ENCODE data around the gene MERTK. TPM values are rescaled to one million over a fixed set of nuclear protein-coding genes. Genes with fewer than 3 reads are reported as not detected.
A peak's percentile ranks its signal among the peaks of the same experiment; 100 is the strongest.

The MERTK gene
- total RNA-seq, 1 donor from 2014 or later: 3.2 TPM

DNA sequence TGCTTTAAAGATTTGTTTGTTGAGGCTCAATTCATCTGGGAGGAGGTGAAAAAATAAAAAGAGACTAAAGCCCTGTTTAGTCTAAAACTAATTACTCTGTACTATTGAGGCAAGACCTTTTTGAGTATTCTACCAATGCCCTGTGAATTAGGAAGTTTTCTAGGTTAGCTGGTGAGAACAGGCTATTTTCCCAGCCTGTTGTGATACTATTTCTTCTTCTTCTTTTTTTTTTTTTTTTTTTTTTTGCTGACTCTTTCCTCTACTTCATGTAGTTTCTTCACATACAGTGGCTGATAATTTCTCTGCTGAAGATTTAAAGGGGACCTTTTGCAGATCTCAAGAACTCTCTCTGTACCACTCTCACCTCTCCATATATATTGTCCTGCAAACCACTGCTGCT lies 147.8 kb downstream of the MERTK start:
- peaks cover 19% of the 10 kb centered on the region for H3K9me3 Mint-ChIP-seq (ENCODE audit: low read depth)
- H3K4me1 Mint-ChIP-seq (ENCODE audit: low read depth): no peaks in the 10 kb centered on the region
- TF ChIP-seq, protein P1, sequence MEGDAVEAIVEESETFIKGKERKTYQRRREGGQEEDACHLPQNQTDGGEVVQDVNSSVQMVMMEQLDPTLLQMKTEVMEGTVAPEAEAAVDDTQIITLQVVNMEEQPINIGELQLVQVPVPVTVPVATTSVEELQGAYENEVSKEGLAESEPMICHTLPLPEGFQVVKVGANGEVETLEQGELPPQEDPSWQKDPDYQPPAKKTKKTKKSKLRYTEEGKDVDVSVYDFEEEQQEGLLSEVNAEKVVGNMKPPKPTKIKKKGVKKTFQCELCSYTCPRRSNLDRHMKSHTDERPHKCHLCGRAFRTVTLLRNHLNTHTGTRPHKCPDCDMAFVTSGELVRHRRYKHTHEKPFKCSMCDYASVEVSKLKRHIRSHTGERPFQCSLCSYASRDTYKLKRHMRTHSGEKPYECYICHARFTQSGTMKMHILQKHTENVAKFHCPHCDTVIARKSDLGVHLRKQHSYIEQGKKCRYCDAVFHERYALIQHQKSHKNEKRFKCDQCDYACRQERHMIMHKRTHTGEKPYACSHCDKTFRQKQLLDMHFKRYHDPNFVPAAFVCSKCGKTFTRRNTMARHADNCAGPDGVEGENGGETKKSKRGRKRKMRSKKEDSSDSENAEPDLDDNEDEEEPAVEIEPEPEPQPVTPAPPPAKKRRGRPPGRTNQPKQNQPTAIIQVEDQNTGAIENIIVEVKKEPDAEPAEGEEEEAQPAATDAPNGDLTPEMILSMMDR (IDR thresholded peaks at IDR 0.05): no peak
- H3K36me3 Mint-ChIP-seq (ENCODE audit: low read depth): peaks cover 9% of the 10 kb centered on the region
- no peak for DNase-seq (ENCODE audit: low spot score)
- peaks cover 2% of the 10 kb centered on the region for H3K27me3 Mint-ChIP-seq (ENCODE audit: low read depth)
- H3K4me3 Mint-ChIP-seq (ENCODE audit: unreplicated experiment): no peak overlapping the region
- H3K27ac Mint-ChIP-seq (ENCODE audit: unreplicated experiment): no peak overlapping the region

DNA sequence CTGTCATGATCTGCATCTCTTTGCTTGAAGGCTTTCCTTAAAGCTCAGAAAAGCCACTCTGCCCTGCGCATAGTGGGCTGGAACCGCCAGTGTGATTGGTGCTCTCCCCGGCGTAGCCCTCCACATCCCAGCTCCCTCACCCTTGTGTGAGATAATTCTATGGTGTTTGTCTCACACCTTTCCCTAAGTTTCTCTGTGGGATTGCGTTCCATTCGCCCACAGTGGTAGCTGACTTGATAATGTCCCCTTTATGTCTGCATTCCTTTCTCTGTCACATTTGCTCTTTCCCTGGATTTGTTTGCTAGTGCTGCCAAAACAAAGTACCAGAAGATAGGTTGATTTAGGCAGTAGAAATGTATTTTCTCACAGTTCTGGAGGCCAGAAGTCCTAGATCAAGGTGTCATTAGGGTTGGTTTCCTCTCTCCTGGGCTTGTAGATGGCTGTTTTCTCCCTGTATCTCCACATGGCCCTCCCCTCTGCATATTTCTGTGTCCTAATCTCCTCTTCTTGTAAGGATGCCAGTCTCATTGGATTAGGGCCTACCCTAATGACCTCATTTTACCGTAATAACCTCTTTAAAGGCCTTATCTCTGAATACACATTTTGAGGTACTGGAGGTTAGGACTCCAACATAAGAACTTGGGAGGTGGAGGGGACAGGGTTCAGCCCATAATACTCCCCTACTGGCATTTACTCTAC lies 149.3 kb downstream of the MERTK start:
- no peak for DNase-seq (ENCODE audit: low spot score)
- Mint-ChIP-seq H3K9me3 (ENCODE audit: low read depth) (peaks cover 19% of the 10 kb centered on the region), H3K4me1 (ENCODE audit: low read depth) (no peaks in the 10 kb centered on the region), H3K27me3 (ENCODE audit: low read depth) (peaks cover 2% of the 10 kb centered on the region), H3K36me3 (ENCODE audit: low read depth) (peaks cover 9% of the 10 kb centered on the region), H3K27ac (ENCODE audit: unreplicated experiment) (no peak overlapping the region), H3K4me3 (ENCODE audit: unreplicated experiment) (no peak overlapping the region)
- TF ChIP-seq, protein P1 (IDR thresholded peaks at IDR 0.05): no peak

DNA sequence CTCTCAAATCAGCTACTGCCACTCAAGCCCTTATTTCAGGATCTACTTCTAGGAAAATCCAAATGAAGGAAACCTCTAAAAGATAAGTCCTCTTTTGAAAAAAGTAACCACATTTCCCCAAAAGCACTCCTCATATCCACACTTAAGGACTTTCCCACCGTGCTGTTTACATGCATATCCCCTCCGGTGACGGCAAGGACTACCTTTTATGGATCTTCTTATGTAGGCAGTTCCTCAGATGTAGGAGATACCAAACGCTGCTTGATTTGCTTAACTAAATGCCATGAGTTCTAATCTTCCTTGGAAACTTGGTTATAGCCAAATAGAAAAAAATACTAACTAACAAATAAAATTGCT lies 149.8 kb downstream of the MERTK start:
- H3K4me1 Mint-ChIP-seq (ENCODE audit: low read depth): no peaks in the 10 kb centered on the region
- TF ChIP-seq, protein P1 (IDR thresholded peaks at IDR 0.05): no peak
- peaks cover 19% of the 10 kb centered on the region for H3K9me3 Mint-ChIP-seq (ENCODE audit: low read depth)
- peaks cover 9% of the 10 kb centered on the region for H3K36me3 Mint-ChIP-seq (ENCODE audit: low read depth)
- H3K27ac Mint-ChIP-seq (ENCODE audit: unreplicated experiment): no peak overlapping the region
- peaks cover 2% of the 10 kb centered on the region for H3K27me3 Mint-ChIP-seq (ENCODE audit: low read depth)
- no peak overlapping the region for H3K4me3 Mint-ChIP-seq (ENCODE audit: unreplicated experiment)
- DNase-seq (ENCODE audit: low spot score): no peak

DNA sequence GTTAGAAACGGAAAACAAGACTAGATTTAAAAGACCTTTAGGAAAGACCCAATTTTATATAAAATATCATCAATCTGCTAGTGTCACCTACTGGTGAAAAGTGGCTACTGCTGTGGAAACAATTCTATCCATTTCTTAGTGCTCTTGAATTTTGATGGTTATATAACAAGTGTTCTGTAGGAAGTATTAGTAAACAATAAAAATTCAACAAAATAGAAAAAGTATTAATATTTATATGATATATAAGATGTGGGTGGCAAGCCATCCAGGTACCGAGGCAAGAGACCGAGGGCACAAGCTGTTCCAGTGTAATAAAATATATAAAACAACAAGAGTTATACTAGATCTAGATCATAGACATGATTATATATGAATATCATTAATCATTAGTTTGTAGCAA lies 150.5 kb downstream of the MERTK start:
- peaks cover 6% of the 10 kb centered on the region for H3K4me1 Mint-ChIP-seq (ENCODE audit: low read depth)
- H3K27me3 Mint-ChIP-seq (ENCODE audit: low read depth): no peaks in the 10 kb centered on the region
- H3K36me3 Mint-ChIP-seq (ENCODE audit: low read depth): peaks cover 9% of the 10 kb centered on the region
- H3K4me3 Mint-ChIP-seq (ENCODE audit: unreplicated experiment): no peak overlapping the region
- peaks cover 19% of the 10 kb centered on the region for H3K9me3 Mint-ChIP-seq (ENCODE audit: low read depth)
- H3K27ac Mint-ChIP-seq (ENCODE audit: unreplicated experiment): no peak overlapping the region
- DNase-seq (ENCODE audit: low spot score): no peak
- TF ChIP-seq, protein P1 (IDR thresholded peaks at IDR 0.05): peak; percentile 94

DNA sequence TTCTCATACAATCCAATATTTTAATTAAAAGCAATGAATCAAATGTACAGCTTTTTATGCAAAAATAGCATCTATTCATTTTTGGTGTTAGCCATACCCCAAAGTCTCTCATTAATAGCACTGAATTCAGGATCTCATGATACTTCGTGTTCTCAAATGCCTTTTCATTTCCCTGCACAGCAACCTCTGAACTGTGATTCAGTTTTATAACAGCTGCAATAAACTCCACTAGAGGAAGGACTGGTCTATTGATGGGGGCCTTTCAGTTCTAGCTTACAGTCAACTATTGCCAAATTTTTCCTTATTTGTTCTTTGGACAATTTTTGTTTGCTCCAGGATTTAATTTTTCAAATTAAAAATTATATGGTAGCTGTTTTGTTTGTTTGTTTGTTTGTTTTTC lies 151.9 kb downstream of the MERTK start:
- Mint-ChIP-seq H3K4me3 (ENCODE audit: unreplicated experiment) (no peak overlapping the region), H3K9me3 (ENCODE audit: low read depth) (peaks cover 13% of the 10 kb centered on the region), H3K4me1 (ENCODE audit: low read depth) (peaks cover 8% of the 10 kb centered on the region), H3K27me3 (ENCODE audit: low read depth) (no peaks in the 10 kb centered on the region), H3K36me3 (ENCODE audit: low read depth) (peaks cover 4% of the 10 kb centered on the region), H3K27ac (ENCODE audit: unreplicated experiment) (no peak overlapping the region)
- TF ChIP-seq, protein P1 (IDR thresholded peaks at IDR 0.05): no peak
- DNase-seq (ENCODE audit: low spot score): no peak
